ENCODE measurements around the gene KIF26A.

KIF26A gene

GRCh38 chr14:104197449-104198247, 59.3 kb downstream of the KIF26A start:
- H3K27ac ChIP-seq: no peak overlapping the region
- H3K4me3 ChIP-seq: no peak overlapping the region
- DNase-seq (ENCODE audit: low spot score): no peak
- TF ChIP-seq CTCF (IDR thresholded peaks at IDR 0.05): no peak

GRCh38 chr14:104199266-104199895, 61.0 kb downstream of the KIF26A start:
- DNase-seq (ENCODE audit: low spot score): no peak
- no peak overlapping the region for H3K4me3 ChIP-seq
- TF ChIP-seq CTCF (IDR thresholded peaks at IDR 0.05): no peak
- no peak overlapping the region for H3K27ac ChIP-seq

GRCh38 chr14:104200106-104200505, 61.7 kb downstream of the KIF26A start:
- TF ChIP-seq CTCF (IDR thresholded peaks at IDR 0.05): no peak
- H3K27ac ChIP-seq: no peak overlapping the region
- no peak for DNase-seq (ENCODE audit: low spot score)
- H3K4me3 ChIP-seq: no peak overlapping the region

- no peak for DNase-seq (ENCODE audit: low spot score)
- Histone ChIP-seq H3K27ac (no peak overlapping the region), H3K4me3 (no peak overlapping the region)
- TF ChIP-seq CTCF (IDR thresholded peaks at IDR 0.05): no peak
These were observed 62.2 kb downstream of the KIF26A start for GRCh38 chr14:104200591-104200990.

DNA sequence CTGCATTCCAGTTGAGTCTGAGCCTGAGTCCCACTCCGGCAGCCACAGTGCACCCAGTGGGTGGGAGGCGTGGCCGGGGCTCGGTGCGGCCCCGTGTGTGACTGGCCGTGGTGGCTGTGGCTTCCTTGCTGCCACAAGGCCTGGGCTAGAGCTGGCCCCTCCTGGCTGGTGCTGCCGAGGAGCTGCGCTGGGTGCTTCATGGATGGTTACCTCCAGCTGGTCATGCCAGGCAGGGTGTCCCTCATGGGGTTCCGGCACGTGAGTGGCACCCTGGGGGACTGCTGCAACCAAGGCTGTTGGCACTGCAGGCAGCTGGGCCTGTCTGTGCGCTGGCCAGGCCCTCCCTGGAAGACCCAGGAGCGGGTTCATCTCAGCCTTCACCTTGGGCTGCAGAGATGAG, 62.7 kb downstream of the KIF26A start:
- no peak for TF ChIP-seq CTCF (IDR thresholded peaks at IDR 0.05)
- Histone ChIP-seq H3K27ac (no peak overlapping the region), H3K4me3 (no peak overlapping the region)
- no peak for DNase-seq (ENCODE audit: low spot score)

GRCh38 chr14:104201496-104201895, 63.1 kb downstream of the KIF26A start:
- Histone ChIP-seq H3K4me3 (no peak overlapping the region), H3K27ac (no peak overlapping the region)
- no peak for DNase-seq (ENCODE audit: low spot score)
- no peak for TF ChIP-seq CTCF (IDR thresholded peaks at IDR 0.05)
